ENCODE data around the gene DPAGT1.
A peak's percentile ranks its signal among the peaks of the same experiment; 100 is the strongest.
"Not testable (repeated sequence)": the region's sequence is repeated elsewhere in the genome, so short reads cannot be mapped to it uniquely, and the experiment has no call there.

DPAGT1 gene

DNA sequence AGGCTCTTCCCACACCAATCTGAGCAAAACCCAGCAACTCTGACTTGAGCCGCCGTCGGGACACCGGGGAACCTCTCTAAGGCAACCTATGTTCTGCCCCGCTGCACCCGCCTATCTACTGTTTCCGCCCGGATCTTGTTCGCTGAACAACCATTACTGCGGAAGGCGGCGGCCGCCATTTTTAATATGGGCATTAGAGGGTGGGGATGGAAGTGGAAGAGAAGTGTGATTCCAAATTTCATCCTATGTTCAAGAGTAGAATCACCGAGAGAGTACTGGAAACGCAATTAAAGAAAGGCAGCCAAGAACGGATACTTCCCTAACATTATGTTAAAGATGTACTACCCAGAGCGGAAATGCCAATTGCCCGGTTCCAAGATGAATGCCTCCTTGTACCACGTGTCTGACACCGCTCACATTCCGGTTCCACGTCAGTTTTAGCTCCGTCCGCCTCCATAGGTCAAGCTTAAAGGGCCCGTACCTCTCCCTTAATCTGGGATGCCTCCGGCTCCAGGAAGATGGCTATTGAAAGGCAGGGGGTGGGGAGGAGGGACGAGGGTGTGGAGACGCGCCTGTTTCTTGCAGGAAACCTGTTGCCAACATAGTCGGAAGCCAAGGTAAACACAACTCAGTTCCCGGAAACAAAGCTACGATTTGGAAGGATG lies at the start of gene DPAGT1:
DPAGT1 (minus strand) TSS at position 95 of the 665 bp plus-strand sequence. CDS start 198 bp downstream, outside the sequence.
- Histone ChIP-seq H3K4me3 (ENCODE audit: low read depth, low read length) (peak within 1 kb of the TSS; percentile 80), H3K9ac (ENCODE audit: low read depth, low read length) (peak within 1 kb of the TSS; percentile 92), H3K27me3 (ENCODE audit: control insufficient read depth, insufficient read depth, low read length) (no peaks in the 10 kb centered on the region), H3K4me1 (ENCODE audit: control insufficient read depth, insufficient read depth, low read length) (peaks cover 12% of the 10 kb centered on the region), H3K36me3 (ENCODE audit: control insufficient read depth, insufficient read depth, low read length) (peaks cover 10% of the 10 kb centered on the region), H3K9me3 (ENCODE audit: control insufficient read depth, insufficient read depth, low read length) (no peaks in the 10 kb centered on the region)

DNA sequence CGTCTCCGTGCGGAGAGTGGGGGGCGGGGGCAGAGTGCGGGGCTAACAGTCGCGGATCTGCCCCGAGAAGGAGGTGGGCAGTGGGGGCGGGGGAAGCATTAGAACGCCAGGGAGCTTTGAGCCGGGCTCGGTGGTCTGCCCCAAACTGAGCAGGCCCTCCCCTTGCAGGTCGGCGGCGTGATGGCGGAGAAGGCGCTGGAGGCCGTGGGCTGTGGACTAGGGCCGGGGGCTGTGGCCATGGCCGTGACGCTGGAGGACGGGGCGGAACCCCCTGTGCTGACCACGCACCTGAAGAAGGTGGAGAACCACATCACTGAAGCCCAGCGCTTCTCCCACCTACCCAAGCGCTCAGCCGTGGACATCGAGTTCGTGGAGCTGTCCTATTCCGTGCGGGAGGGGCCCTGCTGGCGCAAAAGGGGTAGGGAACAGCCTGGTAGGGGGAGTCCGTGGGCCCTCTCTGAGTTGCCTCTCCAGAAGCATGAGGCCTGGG lies 48.2 kb upstream of the DPAGT1 start:
- peak overlapping the region; percentile 67 for H3K4me3 ChIP-seq (ENCODE audit: low read depth, low read length)
- H3K9ac ChIP-seq (ENCODE audit: low read depth, low read length): no peak overlapping the region
- no peaks in the 10 kb centered on the region for H3K36me3 ChIP-seq (ENCODE audit: control insufficient read depth, insufficient read depth, low read length)
- H3K4me1 ChIP-seq (ENCODE audit: control insufficient read depth, insufficient read depth, low read length): peaks cover 14% of the 10 kb centered on the region
- H3K27me3 ChIP-seq (ENCODE audit: control insufficient read depth, insufficient read depth, low read length): peaks cover 50% of the 10 kb centered on the region
- H3K9me3 ChIP-seq (ENCODE audit: control insufficient read depth, insufficient read depth, low read length): no peaks in the 10 kb centered on the region

DNA sequence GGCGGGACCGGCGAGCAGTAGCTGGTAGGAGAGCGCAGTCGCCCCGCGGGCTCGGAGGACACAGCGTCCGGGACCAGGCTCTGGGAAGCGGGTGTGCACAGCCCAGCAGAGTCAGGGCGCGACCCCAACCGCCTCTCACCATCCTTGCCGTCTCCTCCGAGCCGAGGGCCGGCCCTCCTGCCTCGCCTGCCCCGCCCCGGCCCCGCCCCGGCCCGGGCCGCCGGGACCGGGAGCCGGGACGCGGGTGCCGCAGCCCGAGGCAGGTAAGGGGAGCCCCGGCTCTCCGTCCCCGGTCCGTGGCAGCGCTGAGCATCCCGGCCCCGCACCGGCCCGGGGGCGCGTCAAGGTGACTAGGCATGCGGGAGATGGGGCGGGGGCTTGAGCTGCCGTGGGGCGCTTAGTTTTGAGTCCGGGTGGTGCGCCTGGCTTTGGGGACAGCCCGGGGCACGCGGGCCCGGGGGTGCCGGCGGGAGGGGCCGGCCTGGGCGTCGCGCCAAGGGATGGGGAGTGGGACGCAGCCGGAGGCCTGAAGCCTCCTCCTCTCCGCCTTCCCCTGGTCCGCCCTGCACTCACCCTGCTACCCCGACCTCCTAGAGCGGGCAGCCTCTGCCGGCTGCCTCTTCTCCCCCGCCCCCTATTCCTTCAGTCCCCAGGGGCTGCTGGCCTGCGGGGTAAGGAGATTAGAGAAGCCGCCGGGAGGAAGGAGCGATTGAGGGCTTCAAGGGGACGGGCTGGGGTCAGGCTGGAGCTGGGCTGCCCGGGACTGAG lies 47.5 kb upstream of the DPAGT1 start, which contains the start of gene ABCG4:
ABCG4 (plus strand) TSS at position 35 of the 768 bp plus-strand sequence. CDS start 914 bp downstream, outside the sequence.
- Histone ChIP-seq H3K36me3 (ENCODE audit: control insufficient read depth, insufficient read depth, low read length) (no peaks in the 10 kb centered on the region), H3K27me3 (ENCODE audit: control insufficient read depth, insufficient read depth, low read length) (peaks cover 50% of the 10 kb centered on the region), H3K9me3 (ENCODE audit: control insufficient read depth, insufficient read depth, low read length) (no peaks in the 10 kb centered on the region), H3K4me3 (ENCODE audit: low read depth, low read length) (peak within 1 kb of the TSS; percentile 67), H3K9ac (ENCODE audit: low read depth, low read length) (no peak within 1 kb of the TSS), H3K4me1 (ENCODE audit: control insufficient read depth, insufficient read depth, low read length) (peaks cover 14% of the 10 kb centered on the region)

DNA sequence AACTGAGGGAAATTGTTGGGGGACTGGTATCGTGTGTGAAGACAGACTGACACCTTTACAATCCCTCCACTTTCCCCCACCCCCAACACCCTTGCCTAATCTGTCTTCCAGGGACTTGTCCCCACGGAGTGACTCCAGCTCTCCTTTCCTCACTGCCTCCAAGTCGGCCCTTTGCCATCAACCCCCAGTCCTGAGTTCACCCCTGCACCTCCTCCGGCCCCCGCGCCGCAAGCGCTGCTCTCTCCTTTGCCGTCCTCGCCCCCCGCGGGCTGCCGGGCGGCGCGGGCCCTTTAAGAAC lies 47.0 kb upstream of the DPAGT1 start:
- H3K9ac ChIP-seq (ENCODE audit: low read depth, low read length): no peak overlapping the region
- no peaks in the 10 kb centered on the region for H3K9me3 ChIP-seq (ENCODE audit: control insufficient read depth, insufficient read depth, low read length)
- H3K36me3 ChIP-seq (ENCODE audit: control insufficient read depth, insufficient read depth, low read length): no peaks in the 10 kb centered on the region
- peak overlapping the region; percentile 67 for H3K4me3 ChIP-seq (ENCODE audit: low read depth, low read length)
- peaks cover 14% of the 10 kb centered on the region for H3K4me1 ChIP-seq (ENCODE audit: control insufficient read depth, insufficient read depth, low read length)
- peaks cover 50% of the 10 kb centered on the region for H3K27me3 ChIP-seq (ENCODE audit: control insufficient read depth, insufficient read depth, low read length)

DNA sequence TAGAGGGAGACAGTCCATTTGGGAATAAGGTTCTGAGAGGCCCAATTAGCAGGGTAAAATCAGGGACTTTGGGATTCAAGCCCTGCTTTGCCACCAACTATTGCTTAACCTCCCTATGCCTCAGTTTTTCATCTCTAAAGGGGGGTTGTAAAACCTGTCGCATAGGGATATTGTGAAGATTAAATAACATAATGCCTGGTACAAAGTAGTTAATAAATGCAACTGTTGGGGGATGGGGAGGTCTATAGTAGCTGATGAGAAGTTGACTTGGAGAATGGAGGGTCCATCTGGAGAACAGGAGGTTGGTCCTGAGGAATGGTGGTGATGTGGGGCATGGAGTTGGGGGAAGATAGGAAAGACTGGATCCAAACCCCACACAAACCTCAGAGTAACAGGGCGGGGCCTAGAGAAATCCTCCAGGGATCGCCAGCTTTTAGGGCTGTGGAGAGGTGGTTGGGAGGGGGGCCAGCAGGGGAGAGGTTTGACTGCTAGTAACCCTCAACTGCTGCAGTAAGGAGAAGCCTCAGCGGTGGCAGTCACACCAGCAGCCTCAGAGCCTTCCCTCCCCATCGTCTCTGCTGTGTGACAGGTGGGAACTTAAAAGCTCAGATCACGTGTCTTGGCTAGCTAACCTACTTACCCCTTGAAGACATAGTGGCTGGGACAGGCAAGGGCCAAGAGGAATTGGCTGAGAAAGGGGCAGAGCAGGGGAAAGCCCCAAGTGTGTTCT lies 46.1 kb upstream of the DPAGT1 start:
- Histone ChIP-seq H3K4me3 (ENCODE audit: low read depth, low read length) (peak overlapping the region; percentile 67), H3K9me3 (ENCODE audit: control insufficient read depth, insufficient read depth, low read length) (no peaks in the 10 kb centered on the region), H3K4me1 (ENCODE audit: control insufficient read depth, insufficient read depth, low read length) (peaks cover 14% of the 10 kb centered on the region), H3K27me3 (ENCODE audit: control insufficient read depth, insufficient read depth, low read length) (peaks cover 50% of the 10 kb centered on the region), H3K9ac (ENCODE audit: low read depth, low read length) (no peak overlapping the region), H3K36me3 (ENCODE audit: control insufficient read depth, insufficient read depth, low read length) (no peaks in the 10 kb centered on the region)

DNA sequence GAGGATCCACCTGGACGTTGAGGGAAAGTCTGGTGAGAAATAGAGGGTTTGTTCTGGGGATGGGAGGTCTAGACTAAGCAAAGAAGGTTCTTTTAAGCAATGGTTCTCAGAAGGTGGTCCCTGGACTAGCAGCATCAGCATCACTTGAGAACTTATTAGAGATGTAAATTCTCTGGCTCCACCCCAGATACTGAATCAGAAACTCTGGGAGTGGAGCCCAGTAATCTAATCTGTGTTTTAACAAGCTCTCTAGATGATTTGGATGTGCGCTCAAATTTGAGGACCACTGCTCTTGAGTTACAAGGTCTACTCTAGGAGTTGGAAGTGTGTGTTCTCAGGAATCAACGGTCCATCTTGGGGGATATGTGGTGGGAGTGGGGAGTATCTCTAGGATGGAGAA lies 43.9 kb upstream of the DPAGT1 start:
- Histone ChIP-seq H3K9ac (ENCODE audit: low read depth, low read length) (no peak overlapping the region), H3K9me3 (ENCODE audit: control insufficient read depth, insufficient read depth, low read length) (no peaks in the 10 kb centered on the region), H3K4me1 (ENCODE audit: control insufficient read depth, insufficient read depth, low read length) (peaks cover 14% of the 10 kb centered on the region), H3K36me3 (ENCODE audit: control insufficient read depth, insufficient read depth, low read length) (no peaks in the 10 kb centered on the region), H3K4me3 (ENCODE audit: low read depth, low read length) (no peak overlapping the region), H3K27me3 (ENCODE audit: control insufficient read depth, insufficient read depth, low read length) (peaks cover 38% of the 10 kb centered on the region)

DNA sequence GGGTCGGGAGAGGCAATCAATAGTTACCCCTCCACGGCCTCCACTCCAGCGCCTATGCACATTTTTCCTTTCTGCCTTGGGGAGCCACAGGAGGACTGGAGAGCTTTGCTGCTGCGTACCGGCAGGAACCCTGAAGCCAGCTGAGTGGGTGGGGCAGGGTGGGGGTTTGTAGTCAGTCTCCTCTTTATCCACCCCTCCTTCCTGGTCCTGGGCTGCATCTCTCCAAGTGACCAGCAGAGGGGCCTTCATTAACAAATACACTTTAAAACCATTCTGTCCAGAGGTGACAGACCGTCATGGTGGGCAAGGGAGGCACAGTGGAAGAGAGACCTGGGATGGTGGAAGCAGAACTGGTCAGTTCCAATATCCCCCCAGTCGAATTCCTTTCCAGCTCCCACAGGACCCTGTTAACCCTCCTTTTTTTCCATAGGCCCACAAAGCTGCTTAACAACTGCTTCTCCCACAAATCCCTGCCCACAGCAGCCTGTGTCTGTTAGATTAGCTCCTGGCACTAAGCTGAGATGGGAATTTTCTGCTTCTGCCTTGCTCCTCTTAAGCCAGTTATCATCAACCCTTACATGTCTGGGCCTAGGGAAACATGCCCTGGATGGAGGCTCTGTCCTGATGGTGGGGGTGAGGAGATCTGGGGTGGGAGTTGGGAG lies 43.3 kb upstream of the DPAGT1 start:
- no peaks in the 10 kb centered on the region for H3K9me3 ChIP-seq (ENCODE audit: control insufficient read depth, insufficient read depth, low read length)
- H3K27me3 ChIP-seq (ENCODE audit: control insufficient read depth, insufficient read depth, low read length): peaks cover 32% of the 10 kb centered on the region
- H3K4me1 ChIP-seq (ENCODE audit: control insufficient read depth, insufficient read depth, low read length): peaks cover 14% of the 10 kb centered on the region
- H3K4me3 ChIP-seq (ENCODE audit: low read depth, low read length): no peak overlapping the region
- no peaks in the 10 kb centered on the region for H3K36me3 ChIP-seq (ENCODE audit: control insufficient read depth, insufficient read depth, low read length)
- no peak overlapping the region for H3K9ac ChIP-seq (ENCODE audit: low read depth, low read length)

DNA sequence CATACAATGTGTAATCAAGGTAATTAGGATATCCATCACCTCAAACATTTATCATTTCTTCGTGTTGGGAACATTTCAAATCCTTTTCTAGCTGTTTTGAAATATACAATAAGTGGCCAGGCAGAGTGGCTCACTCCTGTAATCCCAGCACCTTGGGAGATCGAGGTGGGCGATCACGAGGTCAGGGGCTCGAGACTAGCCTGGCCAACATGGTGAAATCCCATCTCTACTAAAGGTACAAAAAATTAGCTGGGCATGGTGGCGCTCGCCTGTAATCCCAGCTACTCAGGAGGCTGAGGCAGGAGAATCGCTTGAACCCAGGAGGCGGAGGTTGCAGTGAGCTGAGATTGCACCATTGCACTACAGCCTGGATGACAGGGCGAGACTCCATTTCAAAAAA lies 37.6 kb upstream of the DPAGT1 start:
- H3K9me3 ChIP-seq (ENCODE audit: control insufficient read depth, insufficient read depth, low read length); H3K4me3 ChIP-seq (ENCODE audit: low read depth, low read length); H3K4me1 ChIP-seq (ENCODE audit: control insufficient read depth, insufficient read depth, low read length); H3K36me3 ChIP-seq (ENCODE audit: control insufficient read depth, insufficient read depth, low read length); H3K27me3 ChIP-seq (ENCODE audit: control insufficient read depth, insufficient read depth, low read length); H3K9ac ChIP-seq (ENCODE audit: low read depth, low read length): not testable (repeated sequence)

DNA sequence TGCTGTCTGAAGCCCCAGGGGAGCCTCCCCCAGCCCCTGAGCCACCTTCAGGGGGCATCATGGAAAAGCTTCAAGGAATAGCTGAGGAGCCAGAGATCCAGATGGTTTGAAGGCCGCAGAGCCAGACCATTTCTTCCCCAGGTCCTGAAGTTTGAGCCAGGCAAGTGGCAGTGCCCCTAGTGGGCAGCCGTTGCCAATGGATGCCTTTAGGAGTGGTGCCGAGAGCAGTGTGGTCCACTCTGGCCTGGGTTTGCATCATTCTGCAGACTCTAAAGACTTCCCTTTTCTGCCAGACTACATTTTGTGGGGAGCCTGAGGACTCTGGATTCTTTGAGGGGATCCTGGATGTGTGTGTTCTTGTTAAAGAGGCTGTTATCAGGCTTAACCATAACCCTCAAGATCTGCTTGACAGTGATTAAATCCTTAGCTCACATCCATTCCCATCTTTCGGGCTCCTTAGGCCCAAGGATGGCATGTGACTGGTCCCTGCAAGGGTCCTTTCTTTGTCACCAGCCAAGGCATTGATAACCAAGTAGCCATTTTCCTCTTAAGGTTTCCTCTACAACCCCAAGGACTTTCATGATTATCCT lies 32.8 kb upstream of the DPAGT1 start:
- Histone ChIP-seq H3K9ac (ENCODE audit: low read depth, low read length) (no peak overlapping the region), H3K4me3 (ENCODE audit: low read depth, low read length) (no peak overlapping the region), H3K9me3 (ENCODE audit: control insufficient read depth, insufficient read depth, low read length) (no peaks in the 10 kb centered on the region), H3K27me3 (ENCODE audit: control insufficient read depth, insufficient read depth, low read length) (no peaks in the 10 kb centered on the region), H3K4me1 (ENCODE audit: control insufficient read depth, insufficient read depth, low read length) (no peaks in the 10 kb centered on the region), H3K36me3 (ENCODE audit: control insufficient read depth, insufficient read depth, low read length) (peaks cover 26% of the 10 kb centered on the region)

DNA sequence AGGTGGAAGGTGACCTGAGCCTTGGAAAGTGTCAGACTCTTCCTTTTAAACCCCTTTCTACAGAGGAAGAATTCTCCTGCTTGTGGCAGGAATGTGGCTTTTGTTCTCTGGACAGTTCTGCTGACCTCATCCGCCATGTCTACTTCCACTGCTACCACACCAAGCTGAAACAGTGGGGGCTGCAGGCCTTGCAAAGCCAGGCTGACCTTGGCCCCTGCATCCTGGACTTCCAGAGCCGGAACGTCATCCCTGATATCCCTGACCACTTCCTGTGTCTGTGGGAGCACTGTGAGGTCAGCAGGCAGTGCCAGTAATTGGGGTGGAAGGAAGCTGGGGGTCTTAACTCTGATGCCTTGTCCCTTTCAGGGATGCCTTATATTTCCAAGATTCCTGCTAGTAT lies 29.0 kb upstream of the DPAGT1 start:
- H3K4me1 ChIP-seq (ENCODE audit: control insufficient read depth, insufficient read depth, low read length): no peaks in the 10 kb centered on the region
- no peak overlapping the region for H3K9ac ChIP-seq (ENCODE audit: low read depth, low read length)
- no peaks in the 10 kb centered on the region for H3K27me3 ChIP-seq (ENCODE audit: control insufficient read depth, insufficient read depth, low read length)
- no peak overlapping the region for H3K4me3 ChIP-seq (ENCODE audit: low read depth, low read length)
- peaks cover 26% of the 10 kb centered on the region for H3K36me3 ChIP-seq (ENCODE audit: control insufficient read depth, insufficient read depth, low read length)
- no peaks in the 10 kb centered on the region for H3K9me3 ChIP-seq (ENCODE audit: control insufficient read depth, insufficient read depth, low read length)

DNA sequence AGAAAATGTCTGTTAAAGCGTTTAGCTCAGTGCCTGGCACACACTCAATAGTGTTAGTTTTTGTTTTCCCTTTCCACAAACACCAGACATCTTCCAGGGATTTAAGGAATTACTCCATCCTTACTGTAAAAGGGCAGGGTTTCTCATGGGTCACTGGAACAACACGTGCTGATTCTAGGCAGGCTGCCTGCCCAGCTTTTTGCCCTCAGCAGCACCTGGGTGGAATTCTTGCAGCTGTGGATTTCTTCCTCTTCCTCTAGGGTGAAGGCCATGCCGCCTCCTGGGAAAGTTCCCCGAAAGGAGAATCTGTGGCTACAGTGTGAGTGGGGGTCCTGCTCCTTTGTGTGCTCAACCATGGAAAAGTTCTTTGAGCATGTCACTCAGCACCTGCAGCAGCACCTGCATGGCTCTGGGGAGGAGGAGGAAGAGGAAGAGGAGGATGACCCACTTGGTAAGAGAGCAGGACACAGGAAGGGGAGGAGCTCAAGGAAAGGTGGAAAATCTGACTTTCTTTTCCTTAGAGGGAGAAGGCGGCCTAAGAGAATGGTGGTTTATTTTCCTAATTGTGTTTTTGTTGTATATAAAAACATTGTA lies 25.1 kb upstream of the DPAGT1 start:
- no peaks in the 10 kb centered on the region for H3K9me3 ChIP-seq (ENCODE audit: control insufficient read depth, insufficient read depth, low read length)
- H3K27me3 ChIP-seq (ENCODE audit: control insufficient read depth, insufficient read depth, low read length): no peaks in the 10 kb centered on the region
- H3K4me3 ChIP-seq (ENCODE audit: low read depth, low read length): no peak overlapping the region
- no peak overlapping the region for H3K9ac ChIP-seq (ENCODE audit: low read depth, low read length)
- H3K4me1 ChIP-seq (ENCODE audit: control insufficient read depth, insufficient read depth, low read length): peaks cover 2% of the 10 kb centered on the region
- peaks cover 8% of the 10 kb centered on the region for H3K36me3 ChIP-seq (ENCODE audit: control insufficient read depth, insufficient read depth, low read length)

Data from iPS-15b (cell line).